C4-2B (cell line): ENCODE data around the gene ADARB2.

Source experiments
- ZFX ChIP-seq: fragments of 450-650 bp; IDR thresholded peaks from 2 replicates; pipeline ENCODE4 v1.6.1; 2017
- TF ChIP-seq, protein P1 (sequence below): fragments of 450-650 bp; conservative IDR thresholded peaks from 2 replicates; pipeline ENCODE4 v1.5.1; 2017; ENCODE audit warnings: mild to moderate bottlenecking

DNA sequence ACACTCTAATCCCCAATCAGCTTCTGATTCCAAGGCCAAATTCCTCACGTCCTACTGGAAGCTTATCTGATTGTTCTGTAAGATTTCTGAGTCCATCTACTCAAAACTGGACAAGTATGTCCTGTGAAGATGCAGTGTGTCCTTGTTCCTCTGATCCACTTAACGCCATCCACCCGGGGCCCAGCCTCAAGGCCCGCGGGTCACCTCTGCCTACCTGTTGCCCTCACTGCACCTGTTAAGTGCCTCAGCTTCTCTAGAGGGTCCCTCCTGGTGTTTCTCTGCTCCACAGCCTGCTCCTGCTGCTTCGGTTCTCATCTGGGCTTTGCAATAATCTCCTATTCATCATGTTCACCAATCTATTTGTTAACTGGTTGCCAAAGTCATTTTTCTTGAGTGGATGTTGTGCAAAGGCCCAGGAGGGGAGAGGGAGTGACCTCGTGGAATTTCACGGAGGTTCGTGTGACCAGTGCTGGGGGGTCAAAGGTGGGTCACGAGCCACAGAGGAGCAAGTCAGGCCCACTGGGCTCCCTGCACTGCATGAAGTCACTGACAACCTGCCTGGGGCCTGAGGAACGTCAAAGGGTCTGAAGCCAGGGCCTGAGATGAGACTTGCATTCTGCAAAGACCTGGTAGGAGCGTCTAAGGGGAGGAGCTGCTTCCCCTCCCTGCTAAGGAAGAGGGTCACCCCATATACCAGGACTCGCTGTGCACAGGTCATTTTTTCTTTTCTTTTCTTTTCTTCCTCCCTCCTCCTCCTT, 343.0 kb downstream of the ADARB2 start:
- TF ChIP-seq, protein P1, sequence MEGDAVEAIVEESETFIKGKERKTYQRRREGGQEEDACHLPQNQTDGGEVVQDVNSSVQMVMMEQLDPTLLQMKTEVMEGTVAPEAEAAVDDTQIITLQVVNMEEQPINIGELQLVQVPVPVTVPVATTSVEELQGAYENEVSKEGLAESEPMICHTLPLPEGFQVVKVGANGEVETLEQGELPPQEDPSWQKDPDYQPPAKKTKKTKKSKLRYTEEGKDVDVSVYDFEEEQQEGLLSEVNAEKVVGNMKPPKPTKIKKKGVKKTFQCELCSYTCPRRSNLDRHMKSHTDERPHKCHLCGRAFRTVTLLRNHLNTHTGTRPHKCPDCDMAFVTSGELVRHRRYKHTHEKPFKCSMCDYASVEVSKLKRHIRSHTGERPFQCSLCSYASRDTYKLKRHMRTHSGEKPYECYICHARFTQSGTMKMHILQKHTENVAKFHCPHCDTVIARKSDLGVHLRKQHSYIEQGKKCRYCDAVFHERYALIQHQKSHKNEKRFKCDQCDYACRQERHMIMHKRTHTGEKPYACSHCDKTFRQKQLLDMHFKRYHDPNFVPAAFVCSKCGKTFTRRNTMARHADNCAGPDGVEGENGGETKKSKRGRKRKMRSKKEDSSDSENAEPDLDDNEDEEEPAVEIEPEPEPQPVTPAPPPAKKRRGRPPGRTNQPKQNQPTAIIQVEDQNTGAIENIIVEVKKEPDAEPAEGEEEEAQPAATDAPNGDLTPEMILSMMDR, result no peak
- no peak for TF ChIP-seq ZFX
